ENCODE results near the gene RTN4.

RTN4 gene

GRCh38 chr2:54940723-54941122, 109.5 kb downstream of the RTN4 start:
- DNase-seq (ENCODE audit: low read depth) = no peak
- no peak overlapping the region for H3K4me3 ChIP-seq (ENCODE audit: low read depth, low read length)
- TF ChIP-seq, protein P1, sequence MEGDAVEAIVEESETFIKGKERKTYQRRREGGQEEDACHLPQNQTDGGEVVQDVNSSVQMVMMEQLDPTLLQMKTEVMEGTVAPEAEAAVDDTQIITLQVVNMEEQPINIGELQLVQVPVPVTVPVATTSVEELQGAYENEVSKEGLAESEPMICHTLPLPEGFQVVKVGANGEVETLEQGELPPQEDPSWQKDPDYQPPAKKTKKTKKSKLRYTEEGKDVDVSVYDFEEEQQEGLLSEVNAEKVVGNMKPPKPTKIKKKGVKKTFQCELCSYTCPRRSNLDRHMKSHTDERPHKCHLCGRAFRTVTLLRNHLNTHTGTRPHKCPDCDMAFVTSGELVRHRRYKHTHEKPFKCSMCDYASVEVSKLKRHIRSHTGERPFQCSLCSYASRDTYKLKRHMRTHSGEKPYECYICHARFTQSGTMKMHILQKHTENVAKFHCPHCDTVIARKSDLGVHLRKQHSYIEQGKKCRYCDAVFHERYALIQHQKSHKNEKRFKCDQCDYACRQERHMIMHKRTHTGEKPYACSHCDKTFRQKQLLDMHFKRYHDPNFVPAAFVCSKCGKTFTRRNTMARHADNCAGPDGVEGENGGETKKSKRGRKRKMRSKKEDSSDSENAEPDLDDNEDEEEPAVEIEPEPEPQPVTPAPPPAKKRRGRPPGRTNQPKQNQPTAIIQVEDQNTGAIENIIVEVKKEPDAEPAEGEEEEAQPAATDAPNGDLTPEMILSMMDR (IDR thresholded peaks at IDR 0.05; ENCODE audit: control insufficient read depth, extremely low read depth, insufficient read depth) = no peak

DNA sequence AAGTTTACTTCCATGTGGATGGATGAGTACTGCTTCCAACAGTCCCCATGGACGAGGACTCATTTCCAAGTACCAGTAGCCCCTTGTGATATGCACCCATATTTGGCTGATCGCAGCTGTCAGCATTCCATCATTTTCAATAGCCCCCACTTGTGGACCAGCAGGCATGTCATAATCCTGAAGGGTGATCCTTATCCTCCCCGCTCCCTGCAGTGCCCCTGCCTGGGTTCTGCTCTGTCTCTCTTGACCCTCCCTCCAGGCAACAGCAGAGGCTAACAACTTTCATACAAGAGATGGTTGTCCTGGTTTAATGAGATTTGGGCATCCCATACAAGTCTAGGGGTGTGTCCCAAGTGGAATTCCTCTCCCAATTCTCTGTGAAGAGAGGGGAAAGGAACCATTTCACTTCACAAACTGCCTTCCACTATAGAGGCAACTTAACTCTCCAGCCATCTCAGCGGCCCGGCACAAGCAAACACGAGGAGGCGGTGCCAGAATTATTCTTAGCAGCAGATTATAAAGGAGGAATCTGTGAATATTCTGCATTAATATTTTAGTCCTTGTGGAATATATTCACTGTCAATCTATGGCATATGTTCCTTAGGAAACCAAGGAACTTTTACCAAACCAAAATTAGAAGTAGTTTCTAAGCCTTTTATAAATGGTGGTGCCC, 110.7 kb downstream of the RTN4 start:
- H3K4me3 ChIP-seq (ENCODE audit: low read depth, low read length) = no peak overlapping the region
- TF ChIP-seq, protein P1 (IDR thresholded peaks at IDR 0.05; ENCODE audit: control insufficient read depth, extremely low read depth, insufficient read depth) = no peak
- DNase-seq (ENCODE audit: low read depth) = no peak

GRCh38 chr2:54936766-54937165, 113.5 kb downstream of the RTN4 start:
- DNase-seq (ENCODE audit: low read depth) = no peak
- no peak overlapping the region for H3K4me3 ChIP-seq (ENCODE audit: low read depth, low read length)
- TF ChIP-seq, protein P1 (IDR thresholded peaks at IDR 0.05; ENCODE audit: control insufficient read depth, extremely low read depth, insufficient read depth) = no peak

DNA sequence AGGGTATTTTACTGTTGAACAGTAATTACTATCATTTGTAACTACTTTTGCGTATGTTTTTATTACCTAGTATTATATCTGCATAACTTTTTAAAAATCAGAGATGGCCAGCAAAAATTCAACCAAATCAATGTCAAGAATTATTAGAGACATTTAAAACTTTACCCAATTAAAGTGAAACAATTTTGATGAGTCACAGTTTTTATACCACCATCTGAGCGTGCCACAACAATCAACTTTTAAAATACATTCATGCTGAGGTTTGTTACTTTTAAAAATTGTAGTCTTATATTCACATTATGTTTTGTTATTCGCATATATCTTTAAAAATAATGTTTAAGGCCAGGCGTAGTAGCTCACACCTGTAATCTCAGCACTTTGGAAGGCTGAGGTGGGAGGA, 114.9 kb downstream of the RTN4 start:
- no peak for DNase-seq (ENCODE audit: low read depth)
- no peak overlapping the region for H3K4me3 ChIP-seq (ENCODE audit: low read depth, low read length)
- TF ChIP-seq, protein P1 (IDR thresholded peaks at IDR 0.05; ENCODE audit: control insufficient read depth, extremely low read depth, insufficient read depth) = no peak

- no peak for DNase-seq (ENCODE audit: low read depth)
- H3K4me3 ChIP-seq (ENCODE audit: low read depth, low read length) = no peak overlapping the region
- TF ChIP-seq, protein P1 (IDR thresholded peaks at IDR 0.05; ENCODE audit: control insufficient read depth, extremely low read depth, insufficient read depth) = no peak
These were observed 118.8 kb downstream of the RTN4 start for GRCh38 chr2:54931473-54931872.

DNA sequence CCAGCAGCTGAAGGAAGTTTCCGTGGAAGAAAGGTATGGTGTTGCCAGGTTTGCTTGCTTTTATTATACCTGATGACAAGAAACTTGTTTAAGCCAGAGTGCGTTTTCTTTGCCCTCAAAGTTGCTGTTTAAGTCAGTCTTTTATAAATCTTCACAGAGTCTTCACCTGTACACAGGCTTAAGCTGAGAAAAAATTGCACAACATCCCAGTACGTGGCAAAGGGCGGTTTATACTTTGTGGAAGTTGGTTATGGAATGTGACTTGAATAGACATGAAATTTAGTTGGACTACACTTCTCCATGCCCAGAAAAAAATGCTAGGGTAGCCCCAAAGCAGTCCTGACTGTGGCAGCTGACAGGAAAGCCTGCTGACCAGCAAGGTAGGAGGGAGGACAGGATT, 121.5 kb downstream of the RTN4 start:
- no peak overlapping the region for H3K4me3 ChIP-seq (ENCODE audit: low read depth, low read length)
- no peak for DNase-seq (ENCODE audit: low read depth)
- TF ChIP-seq, protein P1 (IDR thresholded peaks at IDR 0.05; ENCODE audit: control insufficient read depth, extremely low read depth, insufficient read depth) = no peak

Data from LNCaP clone FGC (cell line).